Globus pallidus (tissue), 1 donor: Measurements from ENCODE around the gene PTPRN2.
"Not testable (repeated sequence)": the region's sequence is repeated elsewhere in the genome, so short reads cannot be mapped to it uniquely, and the experiment has no call there.

ENCODE experiments used
- DNase-seq: peaks from one replicate; pipeline ENCODE4 v3.0.0-alpha.2; 2015; ENCODE audit warnings: low spot score

Gene PTPRN2

DNA sequence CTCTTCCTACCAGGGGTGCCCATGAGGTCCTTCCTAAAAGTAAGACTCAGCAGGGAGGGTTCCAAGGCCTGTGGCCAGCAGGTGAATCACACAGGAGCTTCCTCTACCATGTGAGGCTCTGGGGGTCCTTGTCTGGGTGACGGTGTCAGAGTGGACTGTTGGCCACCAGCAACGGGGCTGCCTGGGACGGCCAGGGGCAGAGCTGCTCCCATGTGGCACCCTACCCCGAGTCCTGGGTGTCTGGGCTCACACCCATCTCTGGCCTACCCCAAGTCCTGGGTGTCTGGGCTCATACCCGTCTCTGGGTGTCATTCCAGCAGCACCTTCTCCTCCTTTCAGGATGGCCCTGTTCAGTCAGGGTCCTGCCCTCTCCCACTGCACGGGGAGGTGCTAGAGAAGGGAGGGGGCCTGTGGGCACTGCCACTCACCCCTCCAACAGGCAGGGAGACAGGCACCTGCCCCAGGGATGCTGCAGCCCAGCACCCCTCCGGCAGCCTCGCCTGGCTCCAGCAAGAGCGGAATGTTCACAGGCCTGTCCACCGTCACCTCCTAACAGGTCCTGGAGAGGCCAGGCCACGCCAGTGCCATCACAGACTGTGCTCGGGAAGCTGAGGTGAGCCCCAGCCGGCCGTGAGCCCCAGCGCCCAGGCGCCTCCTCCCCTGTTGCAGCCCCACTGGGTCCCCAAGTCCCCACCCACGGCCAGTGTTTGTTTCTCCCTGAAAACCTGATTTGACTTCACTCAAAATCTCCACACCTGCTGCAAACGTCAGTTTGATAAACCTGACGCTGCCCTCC lies 143.7 kb downstream of the PTPRN2 start:
- DNase-seq, result no peak

DNA sequence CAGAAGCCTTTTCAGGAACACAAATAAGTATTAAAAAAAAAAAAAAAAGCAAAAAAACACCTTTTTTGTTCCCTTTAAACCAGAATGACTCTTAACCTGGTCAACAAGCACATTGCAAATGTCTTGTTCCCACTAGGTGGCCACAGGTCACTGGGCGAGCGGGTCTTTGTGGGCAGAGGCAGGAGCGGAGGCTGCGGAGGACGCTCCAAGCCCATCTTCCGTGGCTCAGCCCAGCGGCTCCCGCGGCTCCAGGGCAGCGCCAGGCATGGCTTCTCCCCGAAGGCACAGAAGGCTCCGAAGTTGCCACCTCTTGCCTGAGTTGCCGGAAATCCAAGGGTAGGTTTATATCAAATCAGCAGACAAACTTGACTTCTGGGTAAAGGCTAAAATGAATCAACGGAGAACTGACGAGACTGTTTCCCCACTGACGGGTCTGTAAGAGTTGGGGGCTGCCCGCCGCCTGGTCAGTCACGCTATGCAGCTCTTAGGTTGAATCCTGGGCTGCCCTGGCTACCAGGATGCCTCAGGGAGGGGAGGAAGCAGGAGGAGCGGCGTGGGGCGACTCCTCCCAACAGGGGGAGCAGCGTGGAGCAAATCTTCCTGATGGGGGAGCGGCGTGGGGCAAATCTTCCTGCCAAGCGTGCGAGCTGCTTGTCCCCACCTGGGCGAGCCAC lies 144.5 kb downstream of the PTPRN2 start:
- DNase-seq, result no peak

DNA sequence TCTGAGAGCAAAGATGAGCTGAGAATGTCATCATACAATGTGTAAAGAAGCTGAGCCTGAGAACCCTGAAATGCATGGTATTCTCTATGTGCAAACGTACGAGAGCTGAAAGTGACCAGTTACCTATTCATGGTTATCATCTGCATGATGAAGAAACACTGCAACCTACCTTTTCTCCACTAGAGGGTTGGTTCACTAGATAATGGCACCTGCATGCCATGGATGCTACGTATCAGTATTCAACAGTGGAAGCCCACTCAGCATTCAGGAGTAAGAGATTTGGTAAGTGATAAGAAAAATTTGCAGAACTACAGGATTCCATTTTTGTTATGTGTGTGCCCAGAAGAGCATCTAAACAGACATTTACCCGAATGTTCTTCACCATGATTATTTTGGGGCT lies 145.4 kb downstream of the PTPRN2 start:
- DNase-seq, result no peak

DNA sequence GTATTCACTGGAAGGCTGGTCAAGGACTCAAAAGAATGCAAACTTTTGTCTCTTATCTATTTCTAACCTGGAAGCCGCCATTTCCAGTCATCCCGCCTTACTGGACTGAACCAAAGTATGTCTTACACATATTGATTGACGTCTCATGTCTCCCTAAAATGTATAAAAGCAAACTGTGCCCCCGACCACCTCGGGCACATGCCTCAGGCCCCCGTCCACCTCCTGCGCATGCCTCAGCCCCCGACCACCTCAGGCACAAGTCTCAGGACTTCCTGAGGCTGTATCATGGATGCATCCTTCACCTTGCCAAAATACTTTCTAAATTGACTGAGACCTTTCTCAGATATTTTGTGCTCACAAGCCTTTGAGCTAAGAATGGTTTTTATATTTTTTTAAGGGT lies 148.6 kb downstream of the PTPRN2 start:
- DNase-seq, result no peak

DNA sequence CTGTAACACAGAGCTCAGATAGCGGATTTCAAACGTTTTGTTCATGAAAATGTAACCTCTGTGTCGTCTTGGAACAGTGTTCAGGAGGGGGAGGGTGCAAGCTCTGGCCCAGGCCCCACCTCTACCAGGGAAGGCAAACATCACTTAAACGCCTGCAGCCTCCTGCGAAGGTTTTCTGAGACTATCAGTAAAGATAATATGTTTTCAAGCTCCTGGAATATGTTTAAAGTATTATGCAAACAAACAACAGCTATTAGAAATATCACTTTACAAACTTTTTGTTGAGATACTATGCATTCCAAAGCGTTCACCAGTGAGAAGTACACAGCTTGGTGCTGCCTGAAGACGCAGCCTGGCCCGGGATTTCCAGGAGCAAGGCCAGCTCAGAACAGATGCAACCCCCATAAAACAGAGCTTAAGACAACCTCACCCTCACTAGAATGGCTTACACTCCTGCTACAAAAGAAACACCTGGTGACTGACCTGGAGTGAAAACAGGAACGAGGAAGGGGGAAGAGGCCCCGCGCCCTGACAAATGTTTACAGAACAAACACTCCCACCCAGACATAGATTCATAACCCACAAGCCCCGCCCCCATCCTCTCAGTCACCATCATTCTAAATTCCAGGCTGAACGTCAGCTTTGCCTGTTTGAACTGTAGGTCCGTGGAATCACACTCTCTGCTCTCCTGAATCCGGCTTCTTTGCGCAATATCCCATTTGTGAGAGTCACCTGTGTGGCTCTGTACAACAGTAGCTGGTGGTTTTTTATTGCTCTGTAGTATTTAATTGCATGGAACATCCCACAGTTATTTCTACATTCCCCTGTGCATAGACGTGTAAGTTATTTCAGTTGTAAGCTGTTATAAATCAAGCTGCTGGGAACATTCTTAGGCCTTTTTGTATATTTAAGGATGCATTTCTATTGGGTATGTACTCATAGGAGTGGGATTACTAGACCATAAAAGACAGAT lies 155.0 kb downstream of the PTPRN2 start:
- no peak for DNase-seq

DNA sequence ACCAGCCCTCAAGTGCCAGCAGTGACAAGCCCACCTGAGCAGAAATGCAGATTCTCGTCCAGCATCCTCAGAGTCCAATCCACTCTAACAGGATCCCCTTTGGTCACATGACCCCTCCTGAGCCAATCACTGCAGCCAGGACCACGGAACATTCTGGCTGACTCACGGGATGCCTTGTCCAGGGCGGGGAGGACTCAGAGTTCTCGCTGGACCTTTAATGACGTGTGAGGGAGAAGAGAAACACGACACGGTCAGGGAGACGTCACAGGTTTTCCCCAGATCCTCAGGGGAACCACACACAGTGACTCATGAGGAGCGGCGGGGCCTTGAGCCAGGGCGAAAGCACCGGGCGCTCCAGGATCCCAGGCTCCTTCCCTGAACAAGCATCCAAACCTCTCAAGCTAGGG lies 155.7 kb downstream of the PTPRN2 start:
- DNase-seq, result no peak

DNA sequence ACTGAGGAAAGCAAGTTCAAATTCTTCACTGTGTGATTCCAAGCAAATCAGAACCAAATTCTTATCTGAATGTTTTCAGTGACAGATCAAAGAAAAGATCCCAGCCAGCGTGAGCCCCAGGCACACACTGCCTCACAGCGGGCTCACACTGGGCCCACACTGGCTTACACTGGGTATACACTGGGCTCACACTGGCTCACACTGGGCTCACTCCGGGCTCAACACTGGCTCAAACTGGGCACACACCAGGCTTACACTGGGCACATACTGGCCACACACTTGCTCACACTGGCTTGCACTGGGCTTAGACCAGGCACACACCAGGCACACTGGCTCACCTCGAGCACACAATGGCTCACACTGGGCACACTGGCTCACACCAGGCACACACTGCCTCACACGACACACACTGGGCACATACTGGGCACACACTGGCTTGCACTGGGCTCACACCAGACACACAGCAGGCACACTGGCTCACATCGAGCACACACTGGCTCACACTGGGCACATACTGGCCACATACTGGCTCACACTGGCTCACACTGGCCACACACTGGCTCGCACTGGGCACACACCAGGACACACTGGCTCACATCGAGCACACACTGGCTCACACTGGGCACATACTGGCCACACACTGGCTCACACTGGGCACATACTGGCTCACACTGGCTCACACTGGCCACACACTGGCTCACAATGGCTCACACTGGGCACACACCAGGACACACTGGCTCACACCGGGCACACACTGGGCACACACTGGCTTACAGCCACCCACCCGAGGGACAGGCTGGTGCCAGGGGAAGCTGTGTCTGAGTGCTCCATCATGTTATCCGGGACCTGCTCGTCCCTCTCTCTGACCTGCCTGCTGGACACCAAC lies 156.3 kb downstream of the PTPRN2 start:
- no peak for DNase-seq

DNA sequence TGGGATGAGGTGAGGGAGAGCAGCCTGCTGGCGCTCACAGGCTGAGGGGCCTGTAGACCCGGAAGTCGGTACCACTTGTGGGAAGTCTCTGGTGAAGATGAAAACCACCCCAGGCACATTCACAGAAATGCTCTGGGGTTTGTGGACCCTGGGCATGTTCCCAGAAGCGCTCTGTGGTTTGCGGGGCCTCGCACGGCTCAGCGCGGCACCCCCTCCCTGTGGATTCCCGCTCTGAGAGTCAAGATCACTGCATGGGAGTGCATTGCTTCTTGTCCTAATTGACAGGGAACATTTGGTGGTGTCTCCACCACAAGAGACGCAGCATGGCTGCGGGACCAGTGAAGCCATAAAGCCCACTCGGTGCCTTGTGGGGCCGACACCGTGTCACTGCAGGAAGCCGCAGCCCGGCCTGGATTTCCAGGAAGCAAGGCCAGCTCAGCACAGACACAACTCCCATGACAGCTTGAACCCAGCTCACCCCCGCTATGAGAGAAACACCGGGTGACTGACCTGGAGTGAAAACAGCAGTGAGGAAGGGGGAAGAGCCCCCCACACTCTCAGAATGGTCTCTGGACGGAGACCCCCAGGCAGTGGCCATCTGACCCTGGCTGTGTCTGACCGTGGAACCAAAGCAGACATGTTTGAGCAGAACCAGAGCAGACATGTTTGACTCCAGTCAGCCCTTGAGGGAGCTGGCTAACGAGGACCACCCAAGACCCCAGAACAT lies 157.2 kb downstream of the PTPRN2 start:
- no peak for DNase-seq

DNA sequence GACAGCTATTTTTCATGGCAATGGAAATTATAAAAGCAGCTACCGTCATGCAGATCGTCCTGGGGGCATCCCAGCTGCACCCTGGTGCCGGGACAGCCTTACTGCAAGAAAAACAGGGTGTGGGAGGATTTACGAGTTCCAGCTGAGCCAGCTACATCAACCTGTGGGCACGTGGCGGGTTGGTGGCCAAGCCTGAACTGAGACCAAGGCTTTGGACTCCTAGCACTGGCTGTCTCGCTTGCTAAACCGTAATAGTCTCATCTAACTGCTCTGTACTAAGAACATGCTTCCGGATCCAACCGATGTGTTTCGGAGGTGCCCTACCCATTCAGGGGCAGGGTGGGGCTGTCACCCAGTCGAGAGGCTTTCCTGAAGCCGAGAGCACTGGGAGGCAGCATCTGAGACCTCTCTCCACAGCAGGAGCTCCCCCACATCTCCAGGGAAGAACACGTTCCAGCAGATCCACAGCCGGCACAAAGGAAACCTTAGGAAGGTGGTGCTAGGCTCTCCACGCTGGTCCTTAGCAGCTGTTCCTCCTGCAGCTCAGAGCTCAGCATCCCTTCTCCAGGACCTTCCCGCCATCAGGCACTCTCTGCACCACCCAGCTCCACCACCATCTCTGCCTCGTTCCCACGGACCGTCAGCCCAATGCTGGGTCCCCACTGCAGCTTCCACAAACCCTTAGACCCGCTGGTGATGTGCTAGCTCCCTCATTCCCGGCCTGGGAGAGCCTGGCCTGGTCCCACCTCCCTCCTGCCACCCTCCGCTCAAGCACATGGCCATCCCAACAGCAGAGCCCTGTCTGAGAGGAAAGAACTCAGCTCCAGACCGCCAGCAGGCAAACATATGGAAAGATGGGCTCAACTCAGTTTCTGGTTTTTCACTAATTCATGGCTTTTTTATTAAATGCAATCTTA lies 158.5 kb downstream of the PTPRN2 start:
- no peak for DNase-seq

DNA sequence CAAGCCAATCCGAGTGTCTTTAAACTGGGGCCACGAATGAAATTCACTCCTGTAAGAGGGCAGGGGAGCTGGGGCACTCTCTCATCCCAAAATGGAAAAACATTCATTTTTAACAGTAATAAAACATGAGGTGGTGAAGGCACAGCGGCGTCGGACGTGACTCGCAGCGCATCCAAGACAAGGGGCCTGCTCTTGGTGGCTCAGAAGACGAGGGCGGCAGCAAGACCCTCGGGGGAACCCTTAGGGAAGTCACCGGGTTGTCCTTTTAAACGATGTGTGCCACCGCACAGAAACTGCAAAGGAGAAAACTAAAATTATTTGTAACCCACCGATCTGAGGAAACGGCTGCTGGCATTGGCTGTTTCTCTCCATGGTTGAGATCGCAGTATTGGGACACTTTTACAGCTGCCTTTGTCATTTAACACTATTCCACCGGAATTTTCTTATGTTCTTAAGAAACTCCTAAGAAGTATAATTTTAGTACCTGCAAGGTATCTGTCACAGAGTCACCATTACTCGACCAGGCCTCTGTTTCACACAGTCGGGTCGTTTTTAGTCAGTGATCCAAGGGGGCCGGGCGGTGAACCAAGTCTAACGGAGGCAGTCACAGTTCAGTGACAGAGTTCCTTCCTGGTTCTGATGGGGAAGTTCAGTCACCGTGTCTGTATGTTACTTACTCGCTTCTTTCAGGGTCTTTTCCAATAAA lies 159.3 kb downstream of the PTPRN2 start:
- no peak for DNase-seq

DNA sequence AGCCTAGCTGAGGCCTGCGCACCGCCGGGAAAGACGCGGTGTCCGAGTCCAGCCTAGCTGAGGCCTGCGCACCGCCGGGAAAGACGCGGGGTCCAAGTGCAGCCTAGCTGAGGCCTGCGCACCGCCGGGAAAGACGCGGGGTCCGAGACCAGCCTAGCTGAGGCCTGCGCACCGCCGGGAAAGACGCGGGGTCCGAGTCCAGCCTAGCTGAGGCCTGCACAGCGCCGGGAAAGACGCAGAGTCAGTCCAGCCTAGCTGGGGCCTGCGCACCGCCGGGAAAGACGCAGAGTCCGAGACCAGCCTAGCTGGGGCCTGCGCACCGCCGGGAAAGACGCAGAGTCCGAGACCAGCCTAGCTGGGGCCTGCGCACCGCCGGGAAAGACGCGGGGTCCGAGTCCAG lies 161.9 kb downstream of the PTPRN2 start:
- not testable (repeated sequence) for DNase-seq

DNA sequence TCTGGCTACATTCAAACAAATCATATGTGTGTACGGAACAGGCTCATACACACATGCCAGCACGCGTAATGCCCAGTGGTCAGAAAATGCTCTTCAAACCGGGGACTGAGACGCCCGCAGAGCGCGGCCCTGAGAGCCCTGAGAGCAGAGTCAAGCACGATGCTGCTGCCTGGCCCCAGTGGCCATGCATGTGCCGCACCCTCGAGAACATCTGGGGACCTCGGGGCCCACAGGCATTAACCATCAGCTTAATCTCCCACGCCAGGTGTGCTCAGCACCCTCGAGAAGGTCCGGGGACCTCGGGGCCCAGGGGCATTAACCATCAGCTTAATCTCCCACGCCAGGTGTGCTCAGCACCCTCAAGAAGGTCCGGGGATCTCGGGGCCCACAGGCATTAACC lies 163.1 kb downstream of the PTPRN2 start:
- no peak for DNase-seq

DNA sequence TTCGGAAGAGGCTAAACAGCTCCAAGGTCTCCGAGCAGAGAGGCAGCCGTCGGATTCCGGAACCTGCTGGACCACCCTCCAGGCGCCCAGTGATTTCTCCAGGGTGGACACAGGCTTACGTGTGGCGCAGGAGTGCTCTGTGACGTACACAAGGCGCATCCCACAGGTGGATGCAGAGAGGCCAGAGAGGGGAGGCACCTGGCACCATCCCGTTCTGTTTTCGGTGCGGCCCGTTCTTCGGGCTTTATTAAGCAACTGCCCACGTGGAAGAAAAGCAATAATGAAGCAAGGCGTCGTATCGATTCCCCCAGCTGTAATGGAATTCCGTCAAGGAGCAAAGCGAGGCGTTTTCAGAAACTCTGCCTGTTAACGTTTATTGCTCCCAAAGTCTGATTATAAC lies 163.6 kb downstream of the PTPRN2 start:
- no peak for DNase-seq

DNA sequence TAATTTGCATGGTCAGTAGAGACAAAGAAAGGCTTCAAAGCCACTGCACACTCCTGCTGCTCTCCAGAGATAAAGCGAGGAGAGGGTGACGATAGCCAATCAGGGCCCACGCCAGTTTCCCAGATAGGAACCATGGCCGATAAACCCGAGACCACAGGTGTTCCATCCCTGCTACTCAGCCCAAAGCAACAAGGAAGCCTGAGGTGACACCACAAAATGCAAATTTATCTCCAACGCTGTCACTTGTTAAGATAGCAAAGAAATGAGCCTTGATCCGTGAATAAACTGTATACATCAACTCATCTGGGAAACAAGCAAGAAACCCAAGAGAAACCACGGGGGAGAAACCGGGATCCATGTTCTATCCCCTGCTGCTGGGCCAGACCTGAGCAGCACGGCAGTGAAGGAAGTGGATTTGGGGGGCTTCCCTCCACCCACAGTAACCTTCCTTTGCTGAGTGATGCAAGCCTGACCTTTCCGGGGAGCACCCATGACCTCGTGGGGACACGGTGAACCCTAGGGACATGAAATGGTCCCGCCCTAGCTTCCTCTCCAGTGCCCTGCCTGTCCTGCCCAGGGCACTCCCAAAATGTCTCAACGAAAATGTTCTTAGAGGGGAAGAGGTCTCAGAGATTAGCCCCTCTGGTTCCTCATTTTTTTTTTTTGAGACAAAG lies 164.6 kb downstream of the PTPRN2 start:
- DNase-seq, result no peak

DNA sequence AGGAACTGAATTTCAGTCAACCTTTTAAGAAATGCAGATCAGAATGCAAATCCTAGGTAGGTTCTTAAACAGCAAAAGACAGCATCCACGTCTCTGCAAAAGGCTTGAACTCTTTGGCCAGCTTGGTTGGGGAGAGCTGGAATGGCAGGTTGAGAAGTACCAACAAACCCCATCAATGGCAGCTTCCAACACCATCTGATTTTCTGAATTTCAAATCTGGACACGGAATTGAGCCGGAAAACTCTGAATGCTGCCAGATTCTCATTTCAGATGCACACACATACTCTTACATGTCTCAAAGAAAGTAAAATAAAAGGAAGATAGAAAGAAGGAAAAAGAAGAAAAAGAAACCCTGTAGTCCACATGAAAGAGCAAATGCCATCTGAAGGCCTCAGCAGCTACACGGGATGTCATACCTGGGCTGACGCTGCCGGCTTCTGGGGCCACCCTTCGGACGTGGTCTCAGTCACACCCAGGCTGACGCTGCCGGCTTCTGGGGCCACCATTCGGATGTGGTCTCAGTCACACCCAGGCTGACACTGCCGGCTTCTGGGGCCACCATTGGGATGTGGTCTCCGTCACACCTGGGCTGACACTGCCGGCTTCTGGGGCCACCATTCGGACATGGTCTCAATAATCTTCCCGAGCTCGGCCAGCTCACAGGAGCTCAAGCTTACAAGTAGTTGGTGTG lies 165.3 kb downstream of the PTPRN2 start:
- DNase-seq, result no peak

DNA sequence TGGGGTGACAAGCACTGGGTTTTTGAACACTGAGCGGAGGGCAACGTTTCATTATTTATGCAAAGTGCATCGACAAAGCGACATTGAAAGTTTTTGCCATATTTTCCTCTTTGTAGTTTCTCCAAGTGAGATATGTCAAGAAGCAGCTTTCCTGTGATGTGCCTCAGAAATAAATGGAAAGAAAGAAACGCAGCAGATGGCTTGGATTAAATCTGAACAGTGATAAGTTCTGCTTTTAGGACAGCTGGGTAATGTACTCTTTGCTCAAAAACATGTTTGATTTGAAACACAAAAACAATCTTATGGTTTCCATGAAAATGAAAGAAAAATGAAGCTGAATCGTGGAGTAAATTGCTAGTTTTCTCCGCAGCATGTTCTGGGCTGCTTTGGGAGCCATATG lies 166.3 kb downstream of the PTPRN2 start:
- no peak for DNase-seq

DNA sequence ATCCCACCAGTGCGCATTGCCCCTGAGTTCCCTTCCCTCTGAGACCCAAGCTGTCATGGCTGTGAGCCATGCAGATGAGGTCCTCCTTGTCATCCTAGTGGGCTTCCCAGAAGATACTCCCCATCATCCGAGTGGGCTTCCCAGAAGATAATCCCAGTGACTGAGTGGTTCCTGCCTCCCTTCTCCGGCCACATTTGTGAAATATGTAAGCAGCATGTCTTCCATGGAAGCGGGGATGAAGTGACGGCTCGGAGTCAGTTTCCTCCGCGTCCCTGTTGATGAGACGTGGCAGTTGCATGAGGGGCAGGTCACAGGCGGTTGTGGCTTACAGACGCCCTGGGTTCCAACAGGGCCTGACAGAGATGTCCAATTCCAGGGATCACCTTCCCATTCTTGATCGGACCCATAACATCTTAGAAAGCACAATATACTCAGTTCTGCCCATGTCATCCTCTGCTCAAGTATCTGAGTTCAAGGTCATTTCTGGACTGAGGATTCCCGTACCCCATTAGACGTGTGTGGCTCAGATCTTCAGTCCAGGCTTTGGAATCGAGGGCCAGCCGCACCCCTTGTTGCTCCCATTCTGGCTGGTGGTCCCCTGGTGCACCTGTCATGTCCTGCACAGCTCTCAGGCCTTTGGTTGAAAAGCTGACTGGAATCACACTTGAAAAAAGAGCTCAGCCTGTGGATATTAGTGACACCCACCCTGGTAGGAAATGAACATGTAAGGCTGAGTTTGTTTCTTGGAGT lies 166.9 kb downstream of the PTPRN2 start:
- no peak for DNase-seq
